ENCODE measurements around the gene TSPYL1.
"Not testable (repeated sequence)": the region's sequence is repeated elsewhere in the genome, so short reads cannot be mapped to it uniquely, and the experiment has no call there.

TSPYL1 gene

DNA sequence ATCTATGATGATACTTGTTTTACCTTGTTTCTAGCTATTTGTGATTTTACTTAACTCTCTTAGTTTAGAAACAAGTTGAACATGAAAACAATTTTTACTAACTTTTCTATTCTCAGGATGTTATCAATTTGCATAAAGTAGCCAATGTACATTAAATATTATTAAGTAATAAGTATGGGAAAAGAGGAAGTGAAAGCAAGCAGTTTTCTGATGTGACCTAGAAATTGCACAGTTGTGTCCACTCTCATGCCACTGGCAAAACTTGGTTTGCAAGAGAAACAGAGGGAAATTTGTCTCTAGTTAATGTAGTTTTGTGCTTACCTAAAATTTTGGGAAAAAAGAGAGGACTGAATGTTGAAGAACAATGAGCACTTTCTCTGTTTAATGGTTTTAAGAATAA lies 19.2 kb upstream of the TSPYL1 start:
- DNase-seq (ENCODE audit: insufficient read length, low spot score) (no peak), FAIRE-seq (no peak)

DNA sequence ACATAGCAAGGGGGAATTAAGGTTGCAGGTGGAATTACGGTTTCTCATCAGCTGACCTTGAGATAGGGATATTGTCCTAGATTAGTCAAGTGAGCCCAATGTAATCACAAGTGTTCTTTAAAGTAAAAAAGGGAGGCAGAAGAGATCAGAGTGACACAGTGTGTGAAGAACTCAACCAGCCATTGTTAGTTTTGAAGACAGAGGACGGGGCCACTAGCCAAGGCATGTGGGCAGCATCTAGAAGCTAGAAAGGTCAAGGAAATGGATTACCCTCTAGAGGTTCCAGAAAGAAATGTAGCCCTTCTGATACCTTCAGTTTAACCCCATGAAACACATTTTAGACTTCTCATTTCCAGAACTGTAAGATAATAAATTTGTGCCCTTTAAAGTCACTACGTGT lies 18.5 kb upstream of the TSPYL1 start:
- DNase-seq (ENCODE audit: insufficient read length, low spot score) (no peak), FAIRE-seq (peak; percentile 51)

DNA sequence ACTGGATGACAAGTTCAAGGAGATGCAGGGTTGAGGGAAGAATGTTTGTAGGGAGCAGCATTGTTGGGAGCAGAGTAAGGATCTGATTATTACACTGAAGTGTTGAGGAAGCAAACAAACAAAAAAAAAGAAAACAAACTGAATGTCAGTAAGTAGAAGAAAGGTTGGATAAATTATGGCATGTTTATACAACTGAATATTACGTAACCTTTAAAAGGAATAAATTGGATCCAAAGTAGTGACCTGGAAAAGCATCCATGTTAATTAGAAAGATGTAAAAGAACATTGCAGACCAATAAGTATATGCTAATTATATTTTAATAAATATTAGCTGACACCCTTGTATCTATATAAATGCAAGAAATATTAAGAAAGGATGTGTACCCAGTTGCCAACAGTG lies 12.8 kb upstream of the TSPYL1 start:
- FAIRE-seq (no peak), DNase-seq (ENCODE audit: insufficient read length, low spot score) (no peak)

DNA sequence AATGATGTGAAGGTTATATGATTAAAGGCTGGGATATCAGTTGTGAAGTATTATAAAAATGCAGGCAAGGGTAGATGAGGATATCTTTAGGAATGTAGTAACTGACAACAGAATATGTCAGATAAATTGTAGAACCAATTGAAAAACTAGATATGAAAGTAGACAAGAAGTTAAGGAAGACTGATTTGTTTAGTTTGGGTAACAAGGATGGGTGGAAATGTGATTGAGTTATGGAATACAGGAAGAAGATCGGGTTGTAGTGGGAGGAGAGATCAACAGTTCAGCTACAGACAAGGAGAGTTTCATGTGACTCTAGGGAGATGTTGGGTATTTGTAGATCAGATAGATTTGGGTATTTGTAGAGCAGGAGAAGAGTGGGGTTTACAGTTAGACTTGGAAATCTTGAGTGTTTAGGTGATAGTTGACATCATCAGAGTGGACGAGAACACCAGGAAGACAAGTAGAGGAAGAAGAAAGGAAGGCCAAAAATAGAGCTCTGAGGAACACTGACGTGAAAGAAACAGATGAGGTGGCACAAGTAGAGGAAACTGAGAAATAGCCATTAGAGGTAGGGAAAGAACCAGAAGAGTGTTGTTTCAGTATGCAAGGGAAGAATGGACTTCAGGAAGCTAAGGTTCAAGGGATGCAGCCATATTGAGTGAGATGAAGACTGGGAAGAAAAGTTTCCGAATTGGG lies 12.1 kb upstream of the TSPYL1 start:
- FAIRE-seq, result no peak
- no peak for DNase-seq (ENCODE audit: insufficient read length, low spot score)

DNA sequence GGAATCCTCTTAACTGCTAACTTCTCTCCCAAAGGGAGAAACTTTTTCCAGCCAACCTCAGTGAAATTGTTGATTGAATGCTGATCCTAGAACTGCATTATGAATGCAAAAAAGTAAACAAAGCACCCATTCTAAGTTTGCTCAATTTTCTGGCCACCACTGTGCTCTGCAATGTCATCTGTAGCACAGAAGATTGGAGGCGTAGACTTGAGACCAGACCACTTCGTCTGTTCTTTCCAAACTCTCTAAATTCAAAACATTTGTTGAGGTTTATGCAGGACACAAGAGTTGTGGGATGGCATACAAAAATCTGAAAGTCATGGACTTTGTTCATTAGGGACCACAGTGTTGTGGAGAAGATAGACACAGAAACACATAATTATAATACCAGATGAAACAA lies 11.1 kb upstream of the TSPYL1 start:
- FAIRE-seq (no peak), DNase-seq (ENCODE audit: insufficient read length, low spot score) (no peak)

DNA sequence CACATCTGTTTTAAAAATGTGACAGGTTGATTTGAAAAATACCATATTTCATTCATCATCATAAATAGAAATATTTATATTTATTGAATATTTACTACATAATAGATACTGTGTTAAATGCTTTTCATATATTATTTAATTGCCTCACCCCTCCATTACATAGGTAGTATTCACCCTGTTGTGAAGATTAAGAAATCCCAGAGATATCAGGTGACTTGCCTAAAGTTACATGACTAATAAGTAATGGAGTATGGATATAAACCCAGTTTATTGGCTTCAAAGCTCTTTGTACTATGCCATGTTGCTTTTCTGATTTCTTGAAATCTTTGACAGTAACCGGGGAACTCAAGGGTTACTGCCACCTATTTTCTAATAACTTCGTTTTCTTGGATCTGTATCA lies 10.1 kb upstream of the TSPYL1 start:
- DNase-seq (ENCODE audit: insufficient read length, low spot score), result no peak
- FAIRE-seq, result no peak

DNA sequence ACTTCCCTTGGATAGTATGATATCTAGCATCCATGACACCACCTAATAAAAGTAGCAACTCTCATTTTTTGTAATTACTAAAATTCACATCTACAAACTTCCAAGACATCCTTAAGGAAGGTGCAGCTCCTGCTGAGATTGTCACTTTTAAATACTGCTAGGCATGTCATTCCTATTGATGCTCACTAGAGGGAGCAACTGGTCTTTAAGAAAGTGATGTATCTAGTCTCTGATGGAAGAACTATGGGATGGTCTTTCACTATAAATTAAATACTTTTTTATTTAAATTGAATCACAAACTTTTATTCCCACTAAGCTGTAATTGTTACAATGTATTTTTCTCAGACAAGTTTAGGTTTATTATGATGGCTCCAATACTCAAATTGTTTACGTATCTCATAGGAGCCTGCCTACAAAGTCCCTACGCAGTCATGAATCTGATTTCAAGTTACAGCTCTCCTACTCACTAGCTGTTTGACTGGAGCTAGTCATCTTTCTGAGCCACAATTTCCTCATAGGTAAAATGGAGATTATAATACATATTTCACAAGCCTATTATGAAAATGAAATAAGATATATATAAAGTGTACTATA lies 8.1 kb upstream of the TSPYL1 start:
- FAIRE-seq (peak; percentile 95), DNase-seq (ENCODE audit: insufficient read length, low spot score) (no peak)

DNA sequence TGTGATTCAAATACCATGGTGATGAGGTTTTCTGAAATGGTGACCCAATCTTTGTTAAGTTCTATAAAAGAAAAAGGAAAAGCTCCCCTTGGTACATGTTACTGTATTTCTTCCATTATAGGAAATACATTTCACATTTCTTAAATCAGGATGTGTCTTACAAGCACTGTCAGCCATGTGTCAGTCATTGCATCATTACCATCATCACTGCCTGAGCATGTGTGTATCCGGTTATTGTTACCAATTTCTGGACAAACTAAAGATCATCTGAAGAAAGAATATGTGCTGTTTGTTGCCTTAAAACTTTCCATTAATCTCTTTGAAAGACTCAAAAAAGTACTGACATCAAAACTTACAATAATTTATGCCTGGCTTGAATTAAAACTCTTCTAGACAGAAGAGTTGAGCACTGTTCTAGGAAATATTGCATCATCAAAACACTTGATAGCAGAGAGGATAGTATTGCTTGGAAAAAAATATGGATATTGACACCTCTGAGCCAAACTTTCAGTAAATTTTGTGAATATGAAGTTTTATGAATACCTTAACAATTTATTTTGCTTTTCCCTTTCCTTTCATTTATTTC lies 7.1 kb upstream of the TSPYL1 start:
- DNase-seq (ENCODE audit: insufficient read length, low spot score) (no peak), FAIRE-seq (no peak)

DNA sequence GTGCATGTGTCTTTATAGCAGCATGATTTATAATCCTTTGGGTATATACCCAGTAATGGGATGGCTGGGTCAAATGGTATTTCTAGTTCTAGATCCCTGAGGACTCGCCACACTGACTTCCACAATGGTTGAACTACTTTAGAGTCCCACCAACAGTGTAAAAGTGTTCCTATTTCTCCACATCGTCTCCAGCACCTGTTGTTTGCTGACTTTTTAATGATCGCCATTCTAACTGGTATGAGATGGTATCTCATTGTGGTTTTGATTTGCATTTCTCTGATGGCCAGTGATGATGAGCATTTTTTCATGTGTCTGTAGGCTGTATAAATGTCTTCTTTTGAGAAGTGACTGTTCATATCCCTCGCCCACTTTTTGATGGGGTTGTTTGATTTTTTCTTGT lies 5.3 kb upstream of the TSPYL1 start:
- FAIRE-seq; DNase-seq (ENCODE audit: insufficient read length, low spot score): not testable (repeated sequence)

DNA sequence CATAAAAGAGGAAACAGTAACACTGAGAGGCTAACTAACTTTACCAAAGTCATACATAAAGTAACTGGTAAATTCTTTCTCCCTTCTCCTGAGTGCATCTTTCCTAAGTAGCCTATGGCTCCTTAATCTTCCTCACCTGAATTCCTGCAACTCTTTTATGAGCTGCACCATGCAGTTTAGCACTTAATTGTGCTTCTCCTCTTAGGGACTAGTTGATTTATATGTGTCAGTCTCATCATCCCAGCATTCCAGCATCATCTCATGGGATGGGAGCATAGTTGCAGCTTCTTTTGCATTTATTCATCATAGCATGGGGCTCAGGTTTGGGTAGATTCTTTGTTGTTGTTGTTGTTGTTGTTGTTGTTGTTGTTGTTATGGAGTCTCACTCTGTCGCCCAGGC lies 3.5 kb upstream of the TSPYL1 start:
- FAIRE-seq (no peak), DNase-seq (ENCODE audit: insufficient read length, low spot score) (no peak)

DNA sequence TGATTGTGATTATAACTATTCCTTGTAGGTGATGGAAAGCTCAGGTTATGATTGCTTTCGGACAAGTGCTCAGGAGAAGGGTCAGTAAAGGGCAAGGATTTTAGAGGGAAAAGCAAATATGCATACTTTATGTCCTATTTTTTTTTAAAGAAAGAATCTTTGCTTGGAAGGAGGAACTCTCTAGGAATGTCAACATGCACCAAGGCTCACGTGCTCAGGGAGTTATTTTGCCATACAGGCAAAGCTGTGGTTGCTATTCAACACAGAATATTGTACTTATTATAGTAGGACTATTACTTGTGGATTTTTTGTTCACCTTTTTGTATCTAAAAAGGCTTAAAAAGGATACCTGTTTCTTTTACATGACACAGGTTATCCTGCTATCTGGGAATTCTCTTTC lies 3.0 kb upstream of the TSPYL1 start:
- DNase-seq (ENCODE audit: insufficient read length, low spot score) (no peak), FAIRE-seq (no peak)

DNA sequence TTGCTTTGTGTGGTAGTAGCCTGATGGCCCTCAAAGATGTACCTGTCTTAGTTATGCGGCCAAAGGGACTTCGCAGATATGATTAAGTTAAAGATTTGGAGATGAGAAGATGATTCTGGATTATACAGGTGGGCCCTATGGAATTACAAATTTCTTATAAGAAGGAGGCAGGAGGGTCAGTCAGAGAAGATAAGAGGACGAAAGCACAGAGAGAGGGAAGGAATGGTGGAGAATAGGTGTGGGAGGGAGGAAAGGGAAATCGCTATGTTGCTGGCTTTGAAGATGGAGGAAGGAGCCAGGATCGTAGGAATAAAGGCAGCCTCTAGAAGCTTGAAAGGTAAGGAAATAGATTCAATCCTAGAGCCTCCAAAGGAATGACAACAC lies 1.2 kb upstream of the TSPYL1 start:
- FAIRE-seq (no peak), DNase-seq (ENCODE audit: insufficient read length, low spot score) (no peak)

DNA sequence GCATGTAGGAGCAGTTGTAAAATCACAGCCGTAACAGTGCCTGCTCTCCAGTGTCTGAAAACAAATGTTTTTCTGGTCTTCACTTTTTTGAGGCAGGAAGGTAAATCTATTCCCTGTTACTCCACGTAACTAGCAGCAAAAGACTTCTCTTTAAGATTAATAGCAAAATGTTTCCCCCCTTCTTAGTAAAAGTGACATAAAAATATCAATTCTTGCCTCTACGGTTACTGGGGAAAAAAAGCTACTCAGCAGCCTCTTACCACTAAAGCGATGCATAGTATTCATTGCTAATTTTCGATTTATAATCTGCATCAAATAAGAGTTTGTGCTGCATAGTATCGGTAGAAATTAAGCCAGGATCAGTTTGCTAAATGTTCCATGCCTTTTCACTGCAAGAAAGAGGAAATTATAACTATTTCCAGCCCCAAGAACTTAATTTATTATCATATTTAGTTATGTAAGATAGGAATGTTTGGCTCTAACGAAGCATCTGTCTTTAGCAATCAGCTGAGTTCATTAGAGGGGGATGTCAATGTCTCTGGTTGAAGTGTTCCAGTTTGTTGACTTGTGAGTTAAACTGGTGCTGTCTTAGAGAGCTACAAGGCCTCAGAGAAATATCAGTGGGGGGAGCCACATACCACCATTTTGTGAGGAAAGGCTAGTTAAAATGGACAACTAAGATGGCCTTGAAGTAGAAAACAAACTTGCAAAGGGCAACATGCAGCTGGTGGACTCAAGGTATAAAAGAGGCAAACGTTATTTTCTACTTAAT lies 617 bp upstream of the TSPYL1 start:
- FAIRE-seq (no peak), DNase-seq (ENCODE audit: insufficient read length, low spot score) (no peak)

DNA sequence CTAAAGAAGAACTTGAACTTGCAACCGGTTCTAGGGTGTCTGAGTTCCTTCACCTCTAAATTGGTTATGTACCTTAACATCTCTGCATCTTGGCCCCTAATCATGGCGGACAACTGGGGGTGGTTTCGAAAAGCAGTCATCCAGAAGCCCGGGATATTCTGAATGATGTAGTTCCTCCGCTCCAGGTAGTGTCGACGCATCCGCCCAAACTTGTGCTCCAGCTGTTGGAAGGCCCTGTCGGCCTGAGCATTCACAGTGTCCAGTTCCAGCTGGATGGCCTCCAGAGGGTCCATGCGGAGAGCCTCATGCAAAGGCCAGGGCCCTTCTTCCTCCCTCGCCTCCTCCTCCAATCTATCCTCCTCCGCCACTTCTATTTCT lies 887 bp downstream of the TSPYL1 start:
- no peak for DNase-seq (ENCODE audit: insufficient read length, low spot score)
- no peak for FAIRE-seq

DNA sequence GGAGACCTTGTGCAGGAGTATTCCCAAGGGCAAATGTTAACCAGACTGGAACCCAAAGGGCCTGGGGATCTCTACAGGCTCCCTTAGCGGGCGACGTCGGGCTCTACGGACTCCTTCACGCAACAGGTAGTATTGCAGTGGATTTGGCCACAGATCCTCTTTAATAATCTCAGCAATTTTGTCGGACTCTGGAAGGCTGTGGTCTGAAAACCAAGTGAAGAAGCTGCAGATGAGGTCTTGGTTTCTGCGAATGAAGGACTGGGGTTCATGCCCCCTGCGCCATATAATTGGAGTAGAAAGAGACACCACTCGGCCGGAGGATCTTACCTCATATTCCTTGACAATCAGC lies 1.3 kb downstream of the TSPYL1 start:
- DNase-seq (ENCODE audit: insufficient read length, low spot score) (no peak), FAIRE-seq (no peak)

DNA sequence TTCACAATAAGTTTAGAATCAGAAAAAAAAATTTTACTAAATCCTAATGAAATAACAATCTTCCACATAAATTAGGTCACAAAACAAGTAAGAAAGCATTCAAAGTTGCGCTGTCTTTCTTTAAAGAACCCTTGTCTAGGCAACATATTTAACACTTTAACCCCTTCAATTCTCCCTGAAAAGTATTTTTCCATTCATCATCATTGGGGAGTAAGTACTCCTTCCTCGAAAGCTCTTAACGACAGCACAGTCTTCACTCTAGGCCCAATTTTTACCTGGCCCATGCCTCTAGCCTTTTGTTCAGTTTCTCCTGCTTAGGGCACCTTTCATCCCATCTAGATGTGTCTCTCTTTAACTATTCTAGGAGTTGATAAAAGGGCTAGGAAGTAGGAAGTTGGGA lies 2.6 kb downstream of the TSPYL1 start:
- no peak for FAIRE-seq
- no peak for DNase-seq (ENCODE audit: insufficient read length, low spot score)

DNA sequence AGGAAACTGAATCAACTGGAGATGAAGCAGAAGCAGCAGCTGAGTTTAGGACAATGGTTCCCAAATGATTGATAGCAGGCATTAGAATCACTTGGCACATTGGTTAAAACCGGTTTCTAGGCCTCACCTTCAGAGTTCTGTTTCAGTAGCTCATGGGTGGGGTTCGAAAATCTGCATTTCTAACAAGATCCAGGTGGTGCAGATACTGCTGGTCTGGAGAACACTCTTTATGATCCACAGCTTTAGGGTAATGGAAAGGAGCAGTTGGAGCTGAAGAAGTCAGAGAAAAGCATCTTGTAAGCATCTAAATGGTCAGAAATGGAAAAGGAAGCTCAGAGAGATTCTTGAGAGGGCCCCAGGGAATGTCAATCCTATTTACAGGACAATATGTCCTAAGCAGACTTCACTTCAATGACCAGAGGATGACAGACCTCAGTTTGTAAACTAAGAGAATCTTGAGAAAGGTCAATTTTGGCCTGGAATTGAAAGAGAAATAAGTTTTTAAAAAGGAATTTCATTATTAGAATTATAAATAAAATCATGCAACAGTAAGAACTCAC lies 8.5 kb downstream of the TSPYL1 start:
- DNase-seq (ENCODE audit: insufficient read length, low spot score) (no peak), FAIRE-seq (no peak)

DNA sequence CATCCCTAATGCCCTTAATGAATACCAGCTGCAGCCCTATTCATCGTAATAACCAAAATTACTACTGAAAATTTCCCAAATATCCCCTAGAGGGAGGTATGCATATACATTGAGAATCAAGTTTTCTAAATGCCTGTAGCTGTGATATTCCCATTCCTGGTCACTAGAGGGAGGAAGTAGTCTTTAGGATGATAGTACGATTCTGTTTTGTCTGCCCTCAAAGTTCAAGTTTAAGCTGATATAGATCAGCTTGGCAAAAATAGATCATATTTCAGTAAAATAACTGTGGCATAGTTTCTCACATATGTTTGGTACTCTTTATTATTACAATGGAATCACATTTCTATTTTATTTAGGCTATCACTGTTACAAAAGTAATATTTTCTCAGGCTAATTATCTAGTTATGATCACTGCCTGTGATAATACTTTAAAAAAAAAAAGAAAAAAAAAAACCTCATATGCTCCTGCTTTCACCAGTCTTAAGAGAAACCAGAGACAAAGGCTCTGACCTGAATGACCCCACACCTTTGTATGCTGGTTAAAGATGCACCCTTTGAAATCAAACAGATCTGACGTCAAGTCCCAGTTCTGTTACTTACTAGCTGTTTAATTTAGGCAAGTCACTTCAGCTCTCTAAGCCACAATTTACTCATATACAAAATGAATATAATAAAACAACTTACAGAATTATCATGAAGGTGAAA lies 11.0 kb downstream of the TSPYL1 start:
- FAIRE-seq, result peak; percentile 55
- peak; percentile 19 for DNase-seq (ENCODE audit: insufficient read length, low spot score)

DNA sequence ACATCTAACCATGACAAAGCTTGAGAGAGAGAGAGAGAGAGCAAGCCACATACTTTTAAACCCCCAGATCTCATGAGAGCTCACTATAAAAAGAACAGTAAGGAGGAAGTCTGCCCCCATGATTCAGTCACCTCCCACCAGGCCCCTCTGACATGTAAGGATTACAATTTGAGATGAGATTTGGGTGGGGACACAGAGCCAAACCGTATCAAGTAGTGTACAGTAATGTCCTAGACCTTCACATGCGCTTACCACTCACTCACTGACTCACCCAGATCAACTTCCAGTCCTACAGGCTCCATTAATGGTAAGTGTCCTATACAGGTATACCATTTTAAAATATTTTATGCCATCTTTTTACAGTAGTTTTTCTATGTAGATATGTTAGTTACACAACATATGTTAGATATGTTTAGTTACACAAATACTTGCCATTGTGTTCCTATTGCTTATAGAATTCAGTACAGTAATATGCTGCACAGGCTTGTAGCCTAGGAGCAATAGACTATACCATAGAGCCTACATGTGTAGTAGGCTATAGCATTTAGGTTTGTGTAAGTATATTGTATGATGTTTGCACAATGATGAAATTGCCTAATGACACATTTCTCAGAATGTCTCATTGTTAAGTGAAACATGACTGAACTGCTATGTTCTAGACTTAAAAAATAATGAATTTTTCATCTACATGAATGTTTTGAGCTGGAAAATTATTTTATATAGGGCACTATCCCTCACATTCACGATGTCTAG lies 11.7 kb downstream of the TSPYL1 start:
- DNase-seq (ENCODE audit: insufficient read length, low spot score) (no peak), FAIRE-seq (no peak)

DNA sequence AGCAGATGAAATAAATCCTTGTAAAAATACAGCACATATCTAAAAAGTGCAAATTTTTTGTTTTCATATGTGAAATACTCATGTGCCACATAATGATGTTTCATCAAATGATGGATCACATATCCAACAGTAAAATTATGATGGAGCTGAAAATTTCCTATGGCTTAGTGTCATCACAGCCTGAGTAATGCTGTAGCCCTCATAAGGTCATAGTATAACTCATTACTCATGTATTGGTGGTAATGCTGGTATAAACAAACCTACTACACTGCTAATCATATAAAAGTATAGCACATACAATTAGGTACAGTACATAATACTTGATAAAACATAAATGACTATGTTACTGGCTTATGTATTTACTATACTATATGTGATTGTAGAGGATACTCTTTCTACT lies 12.9 kb downstream of the TSPYL1 start:
- no peak for DNase-seq (ENCODE audit: insufficient read length, low spot score)
- no peak for FAIRE-seq

All from GM19239 (cell line).